ENCODE measurements around the gene NKAIN2.

NKAIN2 gene

GRCh38 chr6:124869416-124869815 is 1065.8 kb downstream of the NKAIN2 start:
- DNase-seq, result no peak

DNA sequence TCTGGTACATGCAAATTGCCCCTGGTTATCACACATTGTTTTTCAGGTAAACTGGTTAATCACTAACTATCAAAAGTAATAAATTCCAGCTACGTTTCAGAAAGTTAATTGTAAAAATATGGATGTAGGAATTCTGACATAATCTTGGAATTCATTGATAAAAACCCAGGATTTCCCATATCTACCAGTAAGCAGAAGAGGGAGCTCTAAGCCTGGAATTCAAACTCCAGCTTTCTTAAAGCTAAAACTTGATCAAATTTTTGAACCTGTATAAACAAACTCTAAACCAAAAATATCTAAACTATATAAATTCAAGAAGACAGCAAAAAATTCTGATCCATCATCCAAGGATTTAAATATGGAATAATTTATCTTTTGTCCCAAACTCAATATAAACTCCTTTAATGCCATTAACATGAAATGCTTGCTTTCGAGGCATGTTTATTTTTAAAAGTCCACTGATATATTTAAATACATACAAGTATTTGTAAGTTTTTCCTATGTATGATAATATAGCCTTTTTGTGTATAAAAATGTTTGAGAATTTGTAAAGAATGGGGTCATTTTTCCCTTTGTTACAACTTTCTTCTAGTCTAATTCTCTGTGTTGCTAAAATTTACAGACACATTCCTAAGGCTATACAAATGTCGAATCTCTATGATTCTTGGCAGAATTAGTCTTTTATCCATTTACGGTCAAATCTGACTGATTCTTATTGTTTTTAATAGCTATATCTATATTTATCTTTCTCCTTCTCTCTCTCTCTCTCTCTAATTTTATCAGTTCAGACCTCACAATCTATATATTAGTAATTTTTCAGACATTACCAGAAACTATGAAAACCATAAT is 1067.2 kb downstream of the NKAIN2 start:
- DNase-seq, result peak; percentile 49

- DNase-seq, result no peak
Observed at GRCh38 chr6:124872361-124873065, 1068.8 kb downstream of the NKAIN2 start.

DNA sequence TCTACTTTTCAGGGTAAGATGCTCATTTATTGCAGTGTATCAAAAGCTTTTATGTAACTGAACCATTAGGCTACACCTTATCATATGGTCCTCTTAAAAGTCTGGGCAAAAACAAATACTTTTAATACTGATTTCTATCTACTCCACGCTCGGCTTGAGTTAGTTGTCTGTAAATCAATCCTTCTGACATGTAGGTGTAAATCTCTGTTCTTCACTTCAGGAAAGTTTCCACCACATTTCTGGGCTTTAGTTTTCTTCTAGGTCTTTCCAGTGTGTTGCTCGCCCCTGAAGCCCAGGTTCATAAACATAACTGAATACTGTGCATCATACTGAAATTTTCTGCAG is 1069.4 kb downstream of the NKAIN2 start:
- no peak for DNase-seq
